WERI-Rb-1 (cell line): Measurements from ENCODE around the gene UBXN1.
"Not testable (repeated sequence)": the region's sequence is repeated elsewhere in the genome, so short reads cannot be mapped to it uniquely, and the experiment has no call there.

ENCODE experiments used
- DNase-seq: peaks from one replicate; pipeline ENCODE4 v3.0.0-alpha.2; 2020
- H3K27ac ChIP-seq: fragments of 250-450 bp; sonication (Bioruptor Pico); 2 replicates; pipeline ENCODE4 v1.5.1; 2020; ENCODE audit warnings: mild to moderate bottlenecking, moderate library complexity
- H3K27me3 ChIP-seq: fragments of 250-450 bp; sonication (Bioruptor Pico); 2 replicates; pipeline ENCODE4 v1.5.1; 2021; ENCODE audit warnings: mild to moderate bottlenecking, low read depth, moderate library complexity; ENCODE audit not compliant: insufficient read depth, severe bottlenecking
- H3K36me3 ChIP-seq: fragments of 250-450 bp; sonication (Bioruptor Pico); 2 replicates; pipeline ENCODE4 v1.5.1; 2020; ENCODE audit warnings: mild to moderate bottlenecking, moderate library complexity
- H3K4me3 ChIP-seq: 2 replicates; pipeline ENCODE4 v1.5.1; 2011; ENCODE audit warnings: low read depth, mild to moderate bottlenecking, control low read depth, low read length
- H3K9me3 ChIP-seq: fragments of 250-450 bp; sonication (Bioruptor Pico); 2 replicates; pipeline ENCODE4 v1.5.1; 2021; ENCODE audit warnings: mild to moderate bottlenecking, moderate library complexity; ENCODE audit not compliant: severe bottlenecking
- TF ChIP-seq, protein P1 (sequence below): IDR thresholded peaks from 2 replicates; pipeline ENCODE4 v1.5.1; 2011; ENCODE audit warnings: low read depth, mild to moderate bottlenecking, control low read depth, inconsistent platforms, low read length

UBXN1 gene

DNA sequence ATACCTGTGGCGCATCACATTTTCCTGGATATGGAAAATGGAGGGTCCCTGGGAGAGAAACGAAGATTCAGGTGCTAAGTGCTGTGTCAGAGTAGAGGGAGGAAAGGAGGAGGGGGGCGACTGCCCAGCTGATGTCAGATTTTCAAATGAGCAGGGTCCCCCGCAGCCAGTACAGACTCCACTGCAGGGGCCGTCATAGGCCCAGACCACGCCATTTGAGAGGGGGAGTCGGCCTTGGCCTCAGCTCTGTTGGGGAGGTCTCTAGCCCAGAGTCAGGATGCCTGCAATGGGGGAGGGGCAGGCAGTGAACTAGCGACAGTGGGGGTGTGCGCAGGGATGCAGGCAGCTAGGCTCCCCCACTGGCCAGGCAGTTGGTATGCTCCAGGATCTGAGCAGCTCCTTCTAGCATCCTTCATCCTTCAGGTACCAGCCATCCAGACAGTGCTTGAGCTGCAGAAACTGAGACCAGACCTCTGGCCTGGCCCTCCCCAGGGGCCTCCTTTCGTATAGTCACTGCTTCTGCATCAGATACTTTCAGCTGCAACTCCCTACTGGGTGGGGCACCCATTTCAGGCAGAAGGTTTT is 28.5 kb upstream of the UBXN1 start, which contains the start of the genes BSCL2 and GNG3:
TSS of gene BSCL2 (minus strand) at position 148 of the 585 bp plus-strand sequence. CDS start 229 bp downstream, outside the sequence.
TSS of gene GNG3 (plus strand) at position 400 of the 585 bp plus-strand sequence. CDS start 620 bp downstream, outside the sequence.
- H3K4me3 ChIP-seq: peak within 1 kb of the TSS; percentile 60
- H3K9me3 ChIP-seq: no peaks in the 10 kb centered on the region
- TF ChIP-seq, protein P1, sequence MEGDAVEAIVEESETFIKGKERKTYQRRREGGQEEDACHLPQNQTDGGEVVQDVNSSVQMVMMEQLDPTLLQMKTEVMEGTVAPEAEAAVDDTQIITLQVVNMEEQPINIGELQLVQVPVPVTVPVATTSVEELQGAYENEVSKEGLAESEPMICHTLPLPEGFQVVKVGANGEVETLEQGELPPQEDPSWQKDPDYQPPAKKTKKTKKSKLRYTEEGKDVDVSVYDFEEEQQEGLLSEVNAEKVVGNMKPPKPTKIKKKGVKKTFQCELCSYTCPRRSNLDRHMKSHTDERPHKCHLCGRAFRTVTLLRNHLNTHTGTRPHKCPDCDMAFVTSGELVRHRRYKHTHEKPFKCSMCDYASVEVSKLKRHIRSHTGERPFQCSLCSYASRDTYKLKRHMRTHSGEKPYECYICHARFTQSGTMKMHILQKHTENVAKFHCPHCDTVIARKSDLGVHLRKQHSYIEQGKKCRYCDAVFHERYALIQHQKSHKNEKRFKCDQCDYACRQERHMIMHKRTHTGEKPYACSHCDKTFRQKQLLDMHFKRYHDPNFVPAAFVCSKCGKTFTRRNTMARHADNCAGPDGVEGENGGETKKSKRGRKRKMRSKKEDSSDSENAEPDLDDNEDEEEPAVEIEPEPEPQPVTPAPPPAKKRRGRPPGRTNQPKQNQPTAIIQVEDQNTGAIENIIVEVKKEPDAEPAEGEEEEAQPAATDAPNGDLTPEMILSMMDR: no peak
- H3K27me3 ChIP-seq: no peaks in the 10 kb centered on the region
- H3K36me3 ChIP-seq: peaks cover 55% of the 10 kb centered on the region
- peak; percentile 65 for DNase-seq
- H3K27ac ChIP-seq: peak within 1 kb of the TSS; percentile 87

DNA sequence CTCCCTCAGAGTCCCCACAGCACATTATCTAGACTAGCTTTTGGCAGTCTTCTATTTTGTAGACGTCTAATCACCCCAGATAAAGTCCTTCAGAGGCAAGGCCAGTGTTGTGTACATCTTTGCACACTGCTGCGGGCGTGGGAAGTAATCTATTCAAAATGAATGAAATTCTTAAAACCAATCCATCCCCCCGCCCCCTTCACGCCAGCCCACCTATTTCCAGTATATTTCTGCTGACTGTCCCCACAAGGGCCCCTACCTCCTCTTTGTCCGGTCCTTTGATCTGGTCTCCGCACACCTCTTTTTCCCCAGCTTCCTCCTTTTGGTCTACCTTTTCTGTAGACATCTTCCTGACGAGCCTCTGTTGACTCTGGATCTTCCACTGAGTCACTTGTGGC is 28.0 kb upstream of the UBXN1 start:
- Histone ChIP-seq H3K27me3 (no peaks in the 10 kb centered on the region), H3K36me3 (peaks cover 57% of the 10 kb centered on the region), H3K9me3 (no peaks in the 10 kb centered on the region), H3K4me3 (peak overlapping the region; percentile 60), H3K27ac (peak overlapping the region; percentile 84)
- TF ChIP-seq, protein P1: no peak
- DNase-seq: no peak

DNA sequence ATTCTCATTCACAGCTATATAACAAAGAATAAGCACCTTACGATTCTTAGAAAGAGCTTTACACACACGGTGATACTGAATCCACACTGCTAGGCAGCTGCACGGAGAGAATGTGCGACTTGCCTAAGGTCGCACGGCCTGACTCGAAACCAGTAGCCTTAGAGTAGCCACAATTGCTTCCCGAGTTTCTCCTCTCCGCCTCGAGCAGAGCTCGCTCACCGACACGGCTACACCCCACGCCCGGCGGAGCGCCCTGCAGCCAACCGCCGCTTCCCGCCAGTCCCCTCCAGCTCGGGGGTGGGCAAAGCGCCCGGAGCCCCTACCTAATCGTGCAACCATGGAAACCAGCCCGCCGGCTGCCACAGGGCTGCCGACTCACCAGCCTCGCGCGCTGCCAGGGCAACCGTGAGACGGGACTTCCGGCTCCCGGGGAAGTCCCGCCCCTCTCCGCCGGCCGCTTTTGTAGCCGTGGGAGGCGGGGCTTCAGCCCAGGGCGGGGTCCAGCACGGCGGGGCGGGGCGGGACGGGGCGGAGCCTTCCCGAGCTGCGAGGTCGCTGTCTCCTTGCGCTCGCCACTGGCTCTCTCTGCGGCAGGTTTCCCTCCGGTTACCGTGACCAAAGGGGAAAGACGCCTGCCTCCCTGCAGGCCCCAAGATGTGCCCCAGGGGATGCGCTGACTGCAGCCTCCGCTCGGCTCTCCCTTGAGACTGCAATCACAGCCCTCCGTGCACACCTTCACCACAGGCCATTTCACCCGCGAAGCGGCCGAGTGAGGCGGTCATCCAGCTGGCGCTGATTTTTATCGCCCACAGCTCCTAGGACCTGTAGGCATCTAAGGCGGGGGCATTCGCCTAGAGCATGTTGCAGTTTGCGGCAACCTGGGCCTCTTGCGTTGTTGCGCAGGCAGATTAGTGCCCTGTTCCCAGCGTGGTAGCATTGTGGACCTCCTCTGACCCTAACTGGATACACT is 27.3 kb upstream of the UBXN1 start:
- Histone ChIP-seq H3K27ac (peak overlapping the region; percentile 84), H3K27me3 (no peaks in the 10 kb centered on the region), H3K36me3 (peaks cover 54% of the 10 kb centered on the region), H3K9me3 (no peaks in the 10 kb centered on the region), H3K4me3 (peak overlapping the region; percentile 60)
- DNase-seq: peak; percentile 94
- TF ChIP-seq, protein P1: no peak

DNA sequence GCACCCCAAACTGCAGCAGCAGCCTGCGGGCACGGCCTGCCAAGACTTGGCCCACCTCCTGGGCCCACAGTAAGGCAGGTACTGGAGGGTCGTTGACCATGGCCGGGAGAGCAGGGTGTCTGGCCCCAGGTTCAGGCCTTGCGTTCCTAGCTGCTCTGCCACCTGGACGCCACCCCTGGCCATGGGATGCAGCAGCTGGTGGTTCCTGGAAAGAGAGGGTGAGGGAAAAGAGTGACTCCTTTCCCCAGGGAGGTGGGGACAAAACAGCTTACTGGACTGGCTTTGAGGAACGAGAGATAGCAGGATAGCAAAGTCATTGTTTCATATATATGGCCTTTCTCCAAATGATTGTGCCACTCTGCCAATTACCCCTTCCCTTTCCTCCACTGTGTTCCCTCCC is 26.5 kb upstream of the UBXN1 start:
- peak; percentile 54 for DNase-seq
- peaks cover 50% of the 10 kb centered on the region for H3K36me3 ChIP-seq
- no peaks in the 10 kb centered on the region for H3K27me3 ChIP-seq
- H3K4me3 ChIP-seq: peak overlapping the region; percentile 60
- TF ChIP-seq, protein P1: no peak
- no peaks in the 10 kb centered on the region for H3K9me3 ChIP-seq
- H3K27ac ChIP-seq: peak overlapping the region; percentile 81

DNA sequence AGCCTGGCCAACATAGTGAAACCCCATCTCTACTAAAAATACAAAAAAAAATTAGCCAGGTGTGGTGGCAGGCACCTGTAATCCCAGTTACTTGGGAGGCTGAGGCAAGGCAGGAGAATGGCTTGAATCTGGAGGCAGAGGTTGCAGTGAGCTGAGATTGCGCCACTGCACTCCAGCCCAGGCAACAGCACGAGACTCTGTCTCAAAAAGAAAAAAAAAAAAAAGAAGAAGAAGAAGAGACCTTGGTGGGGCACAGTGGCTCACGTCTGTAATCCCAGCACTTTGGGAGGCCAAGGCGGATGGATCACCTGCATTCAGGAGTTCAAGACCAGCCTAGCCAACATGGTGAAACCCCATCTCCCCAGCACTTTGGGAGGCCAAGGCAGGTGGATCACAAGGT is 25.0 kb upstream of the UBXN1 start:
- H3K27me3 ChIP-seq, H3K9me3 ChIP-seq, DNase-seq, H3K27ac ChIP-seq, H3K4me3 ChIP-seq: not testable (repeated sequence)
- H3K36me3 ChIP-seq: peaks cover 45% of the 10 kb centered on the region

DNA sequence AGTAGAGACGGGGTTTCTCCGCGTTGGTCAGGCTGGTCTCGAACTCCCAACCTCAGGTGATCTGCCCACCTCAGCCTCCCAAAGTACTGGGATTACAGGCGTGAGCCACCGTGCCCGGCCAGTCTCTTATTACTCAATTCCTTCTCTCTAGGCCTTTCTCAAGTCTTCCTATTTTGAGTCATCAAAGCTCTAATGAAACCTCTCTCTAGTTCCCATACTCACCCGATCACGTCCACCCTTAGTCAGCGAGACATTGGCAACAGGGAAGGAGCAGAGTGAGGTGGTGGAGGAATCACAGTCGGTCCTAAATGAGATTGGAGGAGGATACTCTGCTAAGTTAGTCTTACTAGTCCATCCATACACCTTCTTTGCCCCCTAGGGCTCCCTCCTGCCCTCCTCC is 23.4 kb upstream of the UBXN1 start:
- Histone ChIP-seq H3K27me3 (no peaks in the 10 kb centered on the region), H3K36me3 (peaks cover 47% of the 10 kb centered on the region), H3K27ac (no peak overlapping the region), H3K4me3 (no peak overlapping the region), H3K9me3 (no peaks in the 10 kb centered on the region)
- TF ChIP-seq, protein P1: no peak
- no peak for DNase-seq
